Measurements from ENCODE around the gene DCAF8L1.
"Not testable (repeated sequence)": the region's sequence is repeated elsewhere in the genome, so short reads cannot be mapped to it uniquely, and the experiment has no call there.

Gene DCAF8L1
- total RNA-seq, result 0 reads per million in 3 experiments

DNA sequence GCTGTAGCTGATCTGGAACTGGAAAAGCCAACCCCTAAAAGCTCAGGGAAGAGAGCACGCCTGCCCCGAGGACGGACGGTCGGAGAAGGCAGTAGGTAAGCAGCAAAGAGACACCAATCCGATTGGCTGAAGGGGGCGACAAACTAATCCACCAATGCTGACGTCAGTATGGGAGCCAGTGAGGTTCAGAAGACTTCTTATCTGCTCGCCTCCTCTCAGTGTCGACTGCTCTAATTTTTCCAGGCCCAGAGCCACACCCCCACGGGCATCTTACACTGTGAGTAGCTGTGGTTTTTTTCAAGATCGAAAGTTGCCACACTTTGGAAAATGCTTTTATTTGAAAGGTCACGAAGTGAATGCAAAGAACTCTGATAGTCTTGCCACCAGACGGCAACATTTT is at the start of gene DCAF8L1:
TSS of gene DCAF8L1 (minus strand) at position 101 of the 400 bp plus-strand sequence. CDS start 115 bp downstream, outside the sequence.
- DNase-seq, result no peak

GRCh38 chrX:28022371-28022770 is 41.1 kb upstream of the DCAF8L1 start:
- no peak for DNase-seq

DNA sequence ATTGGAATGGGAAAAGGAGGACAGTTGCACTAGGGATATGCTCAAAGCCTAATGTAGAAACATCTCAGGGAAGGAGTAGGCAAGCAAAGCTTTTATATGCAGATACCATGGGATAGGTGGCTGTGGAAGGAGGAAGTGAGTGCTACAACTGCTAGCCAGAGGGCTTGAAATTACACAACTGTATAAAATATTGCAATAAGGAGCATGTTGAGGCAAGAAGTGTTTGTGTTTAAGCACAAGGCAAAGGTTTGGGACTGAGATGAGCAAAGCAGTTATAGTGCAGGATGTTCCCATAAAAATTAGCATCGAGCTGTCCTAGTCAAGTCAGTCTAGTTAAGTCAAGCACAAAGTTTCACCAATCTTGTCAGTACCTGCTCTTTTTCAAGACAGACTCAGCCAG is 35.6 kb upstream of the DCAF8L1 start:
- DNase-seq, result no peak

GRCh38 chrX:28015993-28016392 is 34.7 kb upstream of the DCAF8L1 start:
- no peak for DNase-seq

GRCh38 chrX:28010875-28011274 is 29.6 kb upstream of the DCAF8L1 start:
- no peak for DNase-seq

DNA sequence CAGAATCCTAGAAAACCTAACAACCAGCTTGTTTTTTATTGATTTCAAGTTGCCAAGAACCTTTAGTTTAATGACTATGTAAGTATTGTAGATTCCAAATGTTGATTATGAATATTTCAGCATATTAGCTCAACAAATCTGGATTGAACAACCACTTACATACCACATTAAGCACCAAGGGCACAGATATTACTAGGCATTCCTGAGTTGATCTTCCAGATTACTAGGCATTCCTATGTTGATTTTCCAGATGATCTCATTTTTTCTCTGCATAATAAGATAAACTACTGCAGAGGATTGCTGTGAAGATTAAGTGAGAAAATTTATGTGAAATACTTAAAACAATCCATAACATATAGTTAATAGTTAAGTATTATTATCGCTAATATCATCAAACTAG is 17.4 kb upstream of the DCAF8L1 start:
- DNase-seq, result no peak

DNA sequence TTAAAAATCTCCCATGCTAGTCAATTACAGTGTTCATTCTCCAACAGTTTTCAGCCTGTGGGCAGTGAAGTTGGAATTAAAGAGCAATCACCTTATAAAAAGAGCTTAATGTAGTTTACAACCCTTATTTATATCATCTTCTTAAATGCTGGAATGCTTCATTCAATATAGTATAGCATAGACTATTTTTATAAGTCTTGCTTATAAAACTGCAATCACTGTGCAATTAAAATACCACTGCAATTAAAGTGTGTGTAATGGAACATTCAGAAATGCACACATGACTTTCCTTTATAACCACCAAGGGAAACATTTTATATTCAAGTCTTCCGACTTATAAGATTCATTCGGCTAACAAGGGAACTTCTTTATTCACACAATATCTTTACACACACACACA is 16.4 kb upstream of the DCAF8L1 start:
- DNase-seq, result no peak

DNA sequence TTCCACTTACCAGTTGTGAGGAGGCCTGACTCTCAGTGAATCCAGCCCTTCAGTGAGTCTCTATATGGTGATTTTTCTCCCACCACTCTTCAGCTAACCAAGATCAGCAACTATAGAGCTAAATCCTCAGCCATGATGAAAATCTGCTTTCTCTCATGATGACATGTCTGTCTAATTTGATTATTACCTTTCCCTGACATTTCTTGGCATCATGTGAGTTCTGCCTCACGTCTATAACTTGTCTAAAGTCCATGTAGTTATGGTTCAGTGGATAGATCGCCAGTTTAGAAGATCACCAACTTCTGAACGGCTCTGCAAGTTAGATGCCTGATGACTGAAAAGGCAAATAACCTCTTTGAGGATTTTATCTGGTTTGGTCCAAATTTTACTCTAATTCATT is 14.9 kb upstream of the DCAF8L1 start:
- no peak for DNase-seq

DNA sequence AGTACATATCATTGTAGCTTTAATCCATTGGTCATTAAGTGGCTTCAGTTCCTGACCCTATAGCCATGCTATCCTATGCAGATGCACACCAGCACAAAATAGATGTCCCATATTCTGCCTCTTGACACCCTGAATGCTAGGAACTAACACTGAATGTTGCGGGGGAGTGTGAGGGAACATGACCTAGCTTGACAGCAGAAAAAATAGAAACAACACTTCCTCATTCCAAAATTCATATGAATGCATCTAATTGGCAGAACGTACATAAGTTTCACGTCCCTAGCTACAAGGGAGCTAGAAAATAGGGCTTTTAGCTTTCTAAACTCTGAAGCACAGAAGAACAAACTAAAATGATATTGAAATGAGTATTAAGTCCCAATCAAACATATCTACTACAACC is 14.4 kb upstream of the DCAF8L1 start:
- DNase-seq, result no peak

DNA sequence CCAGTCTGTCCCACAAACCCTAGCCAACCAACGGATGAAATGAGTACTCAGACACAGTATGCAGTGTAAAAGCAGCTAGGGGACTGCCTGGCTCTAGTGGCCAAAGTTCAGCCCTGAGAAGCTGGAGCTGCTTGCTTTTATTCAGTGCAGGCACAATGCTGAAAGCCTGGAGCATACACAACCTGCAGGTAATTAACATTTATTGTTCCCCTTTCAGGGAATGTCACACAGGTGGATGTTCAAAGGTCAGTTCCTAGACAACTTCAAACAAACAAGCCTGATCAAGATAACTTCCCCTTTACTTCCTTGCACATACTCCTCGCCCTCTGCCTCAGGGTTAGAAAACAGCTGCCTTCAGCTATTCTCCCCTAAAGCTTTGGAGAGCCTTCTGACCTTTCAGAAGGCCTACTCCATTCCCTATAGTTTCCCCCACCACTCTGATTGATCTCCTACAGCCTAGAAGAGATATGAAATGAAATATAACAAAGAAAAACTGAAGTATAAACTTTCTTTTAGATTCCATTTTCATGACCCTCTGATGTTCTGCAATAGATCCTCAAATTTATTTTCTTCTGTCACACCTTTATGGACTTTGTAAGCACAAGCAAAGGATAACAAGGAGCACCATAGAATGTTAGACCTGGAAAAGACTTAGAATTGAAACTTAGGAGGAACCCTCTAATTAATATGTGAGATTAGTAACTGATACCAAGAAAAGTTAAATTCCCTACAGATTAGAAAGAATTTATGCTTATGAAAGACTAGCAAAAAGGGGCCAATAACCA is 6.8 kb upstream of the DCAF8L1 start:
- no peak for DNase-seq

GRCh38 chrX:27976934-27977333 is 4.3 kb downstream of the DCAF8L1 start:
- not testable (repeated sequence) for DNase-seq

DNA sequence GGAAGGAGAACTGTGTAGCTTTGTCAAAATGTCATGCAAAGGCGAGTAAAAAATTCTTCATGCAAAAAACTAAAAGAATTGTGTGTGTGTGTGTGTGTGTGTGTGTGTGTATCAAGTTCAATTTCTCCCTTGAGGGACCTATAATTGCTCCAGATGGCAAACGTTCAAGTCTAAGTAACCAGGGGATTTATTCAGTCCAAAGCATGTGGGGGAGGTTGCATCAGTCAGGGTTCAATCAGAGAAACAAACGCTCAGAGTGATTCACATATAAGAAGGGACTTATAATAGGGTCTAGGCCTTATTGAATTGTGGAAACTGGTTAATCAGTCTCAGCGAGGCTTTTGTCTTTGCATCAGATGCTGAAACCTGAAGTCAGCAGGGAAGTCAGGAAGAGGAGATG is 5.0 kb downstream of the DCAF8L1 start:
- DNase-seq, result no peak

DNA sequence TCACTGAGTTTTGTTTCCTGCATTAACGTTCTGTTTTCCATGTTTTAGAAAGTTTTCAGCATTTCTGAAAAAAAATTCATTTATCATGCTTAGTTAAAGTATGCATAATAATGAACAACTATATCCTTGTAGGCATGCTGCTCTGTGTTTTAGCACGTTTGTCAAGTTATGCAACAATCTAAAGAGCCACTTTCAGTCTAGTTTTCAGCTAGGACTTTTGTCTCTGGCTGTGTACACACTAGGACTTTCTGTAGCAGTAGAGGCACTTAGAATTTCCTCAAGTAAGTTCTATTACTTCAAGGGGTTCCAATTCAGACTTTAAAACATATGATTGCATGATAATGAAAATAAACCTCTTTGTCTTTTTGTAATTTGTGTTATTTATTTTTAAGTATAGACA is 12.4 kb downstream of the DCAF8L1 start:
- no peak for DNase-seq

- DNase-seq, result no peak
These were observed 12.9 kb downstream of the DCAF8L1 start for GRCh38 chrX:27968352-27968751.

DNA sequence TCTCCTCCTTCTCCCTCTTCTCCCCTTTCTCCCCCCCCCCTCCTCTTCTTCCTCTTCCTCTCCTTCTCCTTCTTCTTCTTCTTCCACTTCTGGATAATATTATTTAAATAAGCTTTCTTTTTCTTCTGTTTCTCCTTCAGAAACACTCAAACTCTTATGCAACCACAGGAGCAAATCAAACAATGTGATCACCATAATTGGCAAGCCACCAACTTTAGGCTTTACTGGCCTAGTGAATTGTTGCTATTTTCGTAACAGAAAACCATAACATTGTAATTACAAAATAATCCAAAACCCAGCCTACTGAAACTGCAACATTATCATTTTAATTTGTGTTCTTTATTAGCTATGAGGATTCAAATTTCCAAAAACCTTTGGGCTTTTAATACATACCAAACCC is 14.3 kb downstream of the DCAF8L1 start:
- DNase-seq, result no peak

DNA sequence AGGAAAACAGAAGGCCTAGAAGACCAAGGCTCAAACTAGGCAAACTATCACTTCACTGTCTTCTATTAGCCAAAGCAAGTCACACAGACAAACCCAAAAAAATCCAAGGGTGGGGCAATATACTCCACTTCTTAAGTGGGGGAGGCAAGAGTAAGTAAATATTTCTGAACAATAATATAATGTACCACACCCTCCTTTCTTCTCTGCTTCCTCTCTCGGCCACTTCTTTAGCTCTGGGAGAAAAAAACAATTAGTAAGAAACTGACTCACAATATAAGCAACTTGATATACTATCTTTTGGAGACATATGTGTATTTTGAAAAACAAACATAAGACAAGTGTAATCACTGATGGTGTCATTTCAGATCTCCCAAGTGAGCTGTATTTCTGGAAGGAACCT is 14.8 kb downstream of the DCAF8L1 start:
- no peak for DNase-seq

GRCh38 chrX:27965348-27965747 is 15.9 kb downstream of the DCAF8L1 start:
- DNase-seq, result not testable (repeated sequence)

DNA sequence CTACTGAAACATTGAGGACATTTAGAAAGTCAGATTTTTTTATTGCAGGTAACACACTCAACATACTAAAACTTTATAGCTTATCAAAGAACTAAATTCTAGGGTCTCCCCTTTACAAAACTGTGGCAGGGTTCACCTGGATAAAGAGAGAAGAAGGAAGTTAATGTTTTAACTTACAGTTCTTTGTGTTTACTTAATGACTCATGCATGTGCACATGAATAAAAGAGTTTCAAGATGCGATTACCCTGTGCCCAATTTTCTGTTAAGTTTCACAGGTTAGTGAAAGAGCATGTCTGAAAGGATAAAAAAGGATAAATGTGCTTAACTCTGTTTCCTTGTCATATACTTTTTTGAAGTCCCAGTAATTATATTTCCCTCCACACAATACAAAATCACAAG is 16.8 kb downstream of the DCAF8L1 start:
- DNase-seq, result no peak

- DNase-seq, result not testable (repeated sequence)
These were observed 20.8 kb downstream of the DCAF8L1 start for GRCh38 chrX:27960410-27960809.

- no peak for DNase-seq
These were observed 28.1 kb downstream of the DCAF8L1 start for GRCh38 chrX:27953171-27953570.

GRCh38 chrX:27933361-27933760 is 47.9 kb downstream of the DCAF8L1 start:
- DNase-seq, result no peak
